Liver (tissue), 3 donors: ENCODE measurements around the gene SLBP.

Experiments
- CTCF ChIP-seq: fragments of 150-350 bp; IDR thresholded peaks from 2 replicates; pipeline ENCODE4 v1.5.1; 2017; ENCODE audit warnings: improper control_type of control experiment, low read depth, low read length; ENCODE audit not compliant: missing input control
- EGR1 ChIP-seq, 2 donors: IDR thresholded peaks; 2 replicates each; pipeline ENCODE4 v1.6.1; 2016 to 2018; ENCODE audit warnings: antibody characterized with exemption in 2 of 2, low read depth in 2 of 2
- FOXA1 ChIP-seq: IDR thresholded peaks from 2 replicates; pipeline ENCODE4 v1.6.1; 2016; ENCODE audit warnings: antibody characterized with exemption
- GABPA ChIP-seq, 2 donors: IDR thresholded peaks in 1 of 2; conservative IDR thresholded peaks in 1 of 2; 2 replicates each; pipeline ENCODE4 v1.6.1; 2016; ENCODE audit warnings: antibody characterized with exemption in 2 of 2, mild to moderate bottlenecking in 1 of 2, moderate library complexity in 1 of 2
- HNF4G ChIP-seq: IDR thresholded peaks from 2 replicates; pipeline ENCODE4 v1.6.1; 2016; ENCODE audit warnings: antibody characterized with exemption
- JUND ChIP-seq, 2 donors: IDR thresholded peaks; 2 replicates each; pipeline ENCODE4 v1.6.1; 2016; ENCODE audit warnings: antibody characterized with exemption in 2 of 2
- RAD21 ChIP-seq, 2 donors: IDR thresholded peaks; 2 replicates each; pipeline ENCODE4 v1.6.1; 2016; ENCODE audit warnings: antibody characterized with exemption in 2 of 2, mild to moderate bottlenecking in 2 of 2
- RXRA ChIP-seq, 2 donors: IDR thresholded peaks; 2 replicates each; pipeline ENCODE4 v1.6.1; 2017 to 2018; ENCODE audit warnings: antibody characterized with exemption in 2 of 2, mild to moderate bottlenecking in 1 of 2
- SP1 ChIP-seq: IDR thresholded peaks from 2 replicates; pipeline ENCODE4 v1.6.1; 2018; ENCODE audit warnings: antibody characterized with exemption, mild to moderate bottlenecking
- TAF1 ChIP-seq: conservative IDR thresholded peaks from 2 replicates; pipeline ENCODE4 v1.6.1; 2016; ENCODE audit warnings: antibody characterized with exemption, mild to moderate bottlenecking
- TF ChIP-seq, protein P1 (sequence below): IDR thresholded peaks from 2 replicates; pipeline ENCODE4 v1.6.1; 2016; ENCODE audit warnings: antibody characterized with exemption
- TF ChIP-seq, protein P2 (sequence below): IDR thresholded peaks from 2 replicates; pipeline ENCODE4 v1.6.1; 2016; ENCODE audit warnings: antibody characterized with exemption
- TF ChIP-seq, protein P3 (sequence below): IDR thresholded peaks from 2 replicates; pipeline ENCODE4 v1.6.1; 2016; ENCODE audit warnings: antibody characterized with exemption, mild to moderate bottlenecking
- donor health status: healthy.
- donor health status: healthy.

- no peak for TF ChIP-seq CTCF
- TF ChIP-seq, protein P1, sequence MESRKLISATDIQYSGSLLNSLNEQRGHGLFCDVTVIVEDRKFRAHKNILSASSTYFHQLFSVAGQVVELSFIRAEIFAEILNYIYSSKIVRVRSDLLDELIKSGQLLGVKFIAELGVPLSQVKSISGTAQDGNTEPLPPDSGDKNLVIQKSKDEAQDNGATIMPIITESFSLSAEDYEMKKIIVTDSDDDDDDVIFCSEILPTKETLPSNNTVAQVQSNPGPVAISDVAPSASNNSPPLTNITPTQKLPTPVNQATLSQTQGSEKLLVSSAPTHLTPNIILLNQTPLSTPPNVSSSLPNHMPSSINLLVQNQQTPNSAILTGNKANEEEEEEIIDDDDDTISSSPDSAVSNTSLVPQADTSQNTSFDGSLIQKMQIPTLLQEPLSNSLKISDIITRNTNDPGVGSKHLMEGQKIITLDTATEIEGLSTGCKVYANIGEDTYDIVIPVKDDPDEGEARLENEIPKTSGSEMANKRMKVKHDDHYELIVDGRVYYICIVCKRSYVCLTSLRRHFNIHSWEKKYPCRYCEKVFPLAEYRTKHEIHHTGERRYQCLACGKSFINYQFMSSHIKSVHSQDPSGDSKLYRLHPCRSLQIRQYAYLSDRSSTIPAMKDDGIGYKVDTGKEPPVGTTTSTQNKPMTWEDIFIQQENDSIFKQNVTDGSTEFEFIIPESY: no peak
- TF ChIP-seq, protein P2, sequence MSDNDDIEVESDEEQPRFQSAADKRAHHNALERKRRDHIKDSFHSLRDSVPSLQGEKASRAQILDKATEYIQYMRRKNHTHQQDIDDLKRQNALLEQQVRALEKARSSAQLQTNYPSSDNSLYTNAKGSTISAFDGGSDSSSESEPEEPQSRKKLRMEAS: no peak
- no peak for TF ChIP-seq SP1
- TF ChIP-seq, protein P3, sequence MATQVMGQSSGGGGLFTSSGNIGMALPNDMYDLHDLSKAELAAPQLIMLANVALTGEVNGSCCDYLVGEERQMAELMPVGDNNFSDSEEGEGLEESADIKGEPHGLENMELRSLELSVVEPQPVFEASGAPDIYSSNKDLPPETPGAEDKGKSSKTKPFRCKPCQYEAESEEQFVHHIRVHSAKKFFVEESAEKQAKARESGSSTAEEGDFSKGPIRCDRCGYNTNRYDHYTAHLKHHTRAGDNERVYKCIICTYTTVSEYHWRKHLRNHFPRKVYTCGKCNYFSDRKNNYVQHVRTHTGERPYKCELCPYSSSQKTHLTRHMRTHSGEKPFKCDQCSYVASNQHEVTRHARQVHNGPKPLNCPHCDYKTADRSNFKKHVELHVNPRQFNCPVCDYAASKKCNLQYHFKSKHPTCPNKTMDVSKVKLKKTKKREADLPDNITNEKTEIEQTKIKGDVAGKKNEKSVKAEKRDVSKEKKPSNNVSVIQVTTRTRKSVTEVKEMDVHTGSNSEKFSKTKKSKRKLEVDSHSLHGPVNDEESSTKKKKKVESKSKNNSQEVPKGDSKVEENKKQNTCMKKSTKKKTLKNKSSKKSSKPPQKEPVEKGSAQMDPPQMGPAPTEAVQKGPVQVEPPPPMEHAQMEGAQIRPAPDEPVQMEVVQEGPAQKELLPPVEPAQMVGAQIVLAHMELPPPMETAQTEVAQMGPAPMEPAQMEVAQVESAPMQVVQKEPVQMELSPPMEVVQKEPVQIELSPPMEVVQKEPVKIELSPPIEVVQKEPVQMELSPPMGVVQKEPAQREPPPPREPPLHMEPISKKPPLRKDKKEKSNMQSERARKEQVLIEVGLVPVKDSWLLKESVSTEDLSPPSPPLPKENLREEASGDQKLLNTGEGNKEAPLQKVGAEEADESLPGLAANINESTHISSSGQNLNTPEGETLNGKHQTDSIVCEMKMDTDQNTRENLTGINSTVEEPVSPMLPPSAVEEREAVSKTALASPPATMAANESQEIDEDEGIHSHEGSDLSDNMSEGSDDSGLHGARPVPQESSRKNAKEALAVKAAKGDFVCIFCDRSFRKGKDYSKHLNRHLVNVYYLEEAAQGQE: no peak
- TF ChIP-seq HNF4G: no peak
- no peak for TF ChIP-seq GABPA (IDR thresholded peaks at IDR 0.05 in 1 of 2, conservative IDR thresholded peaks at IDR 0.05 in 1 of 2)
- no peak for TF ChIP-seq FOXA1
- no peak for TF ChIP-seq JUND (IDR thresholded peaks at IDR 0.05)
- no peak for TF ChIP-seq RAD21 (IDR thresholded peaks at IDR 0.05)
- TF ChIP-seq TAF1: no peak
- no peak for TF ChIP-seq EGR1 (IDR thresholded peaks at IDR 0.05; ENCODE audit: low read depth in 2 of 2)
- TF ChIP-seq RXRA (IDR thresholded peaks at IDR 0.05): no peak
Observed at GRCh38 chr4:1759170-1759817, 47.2 kb upstream of the SLBP start.
